Endothelial cell of umbilical vein (primary cell): ENCODE results near the gene GJB5. TPM values are rescaled to one million over a fixed set of nuclear protein-coding genes. Genes with fewer than 3 reads are reported as not detected.

Experiments
- BruUV-seq: library from RNA; stranded (reverse); fragments of 400-500 nt; replicated peaks from 2 replicates; lab custom pipeline; 2021; lab: Mats Ljungman, UMichigan
- CTCF ChIA-PET: fragments of 300-600, 350-600 bp; sonication (Branson Sonifier 250); formaldehyde crosslinking; loops from one replicate; lab custom pipeline; 2021; ENCODE audit warnings: antibody characterized with exemption, inconsistent platforms; lab: Charles Lee
- POLR2A ChIA-PET: fragments of 300-600, 350-600 bp; sonication (Branson Sonifier 250); formaldehyde crosslinking; loops from one replicate; lab custom pipeline; 2021; ENCODE audit warnings: antibody characterized with exemption, inconsistent platforms; lab: Charles Lee
- DNase-seq: peaks from one replicate; pipeline ENCODE4 v3.0.0-alpha.2; 2011; ENCODE audit warnings: low read depth, low spot score
- FAIRE-seq: peaks from 2 replicates; lab custom pipeline; 2011; peaks lifted over from hg19 to GRCh38; lab: Jason Lieb, UNC
- H2AFZ ChIP-seq: 2 replicates; pipeline ENCODE4 v1.6.0; 2012; ENCODE audit warnings: low read depth, low read length, control low read depth, inconsistent platforms
- H3K27ac ChIP-seq: 2 replicates; pipeline ENCODE4 v1.5.1; 2011; ENCODE audit warnings: low read depth, mild to moderate bottlenecking, control low read depth, low read length, moderate library complexity; ENCODE audit not compliant: insufficient read depth
- H3K27me3 ChIP-seq, 2 experiments: 2 replicates each; pipeline versions ENCODE4 v1.6.0 to v1.6.1; 2011; ENCODE audit warnings: low read length in 2 of 2, mixed read lengths in 1 of 2; ENCODE audit not compliant: control insufficient read depth in 2 of 2, insufficient read depth in 2 of 2
- H3K36me3 ChIP-seq, 2 experiments: 2 replicates in 1 of 2; 3 replicates in 1 of 2; pipeline ENCODE4 v1.5.1; 2011; ENCODE audit warnings: low read length in 2 of 2, mild to moderate bottlenecking in 1 of 2, moderate library complexity in 1 of 2; ENCODE audit not compliant: control insufficient read depth in 2 of 2, insufficient read depth in 2 of 2; ENCODE audit errors: extremely low read depth in 1 of 2
- H3K4me1 ChIP-seq: 3 replicates; pipeline ENCODE4 v1.5.1; 2011; ENCODE audit warnings: mild to moderate bottlenecking, low read length; ENCODE audit not compliant: control insufficient read depth, insufficient read depth; ENCODE audit errors: extremely low read depth
- H3K4me2 ChIP-seq: 2 replicates; pipeline ENCODE4 v1.6.1; 2011; ENCODE audit warnings: low read length, control low read depth, mixed read lengths; ENCODE audit not compliant: insufficient read depth
- H3K4me3 ChIP-seq, 3 experiments: fragments of 200-600 bp in 1 of 3; sonication (generic), shearing (Covaris generic) in 1 of 3; replicated peaks in 1 of 3; 2 replicates each; pipeline ENCODE4 v1.5.1; 2011 to 2016; ENCODE audit warnings: control low read depth in 3 of 3, low read length in 3 of 3, mild to moderate bottlenecking in 2 of 3, inconsistent platforms in 1 of 3, low read depth in 1 of 3, moderate library complexity in 1 of 3; ENCODE audit not compliant: insufficient read depth in 1 of 3
- H3K79me2 ChIP-seq: 2 replicates; pipeline ENCODE4 v1.6.0; 2012; ENCODE audit warnings: low read length, inconsistent platforms; ENCODE audit not compliant: control insufficient read depth, insufficient read depth
- H3K9ac ChIP-seq: replicated peaks from 2 replicates; pipeline ENCODE3; 2011; ENCODE audit warnings: low read length, control low read depth; ENCODE audit not compliant: insufficient read depth; ENCODE audit errors: extremely low read depth
- H3K9me1 ChIP-seq: replicated peaks from 3 replicates; pipeline ENCODE4 v1.6.0; 2011; ENCODE audit warnings: mild to moderate bottlenecking, low read length; ENCODE audit not compliant: control insufficient read depth, insufficient read depth; ENCODE audit errors: extremely low read depth
- H3K9me3 ChIP-seq: replicated peaks from 2 replicates; pipeline ENCODE4 v1.5.1; 2012; ENCODE audit warnings: low read length, inconsistent platforms; ENCODE audit not compliant: control insufficient read depth, insufficient read depth
- H4K20me1 ChIP-seq: replicated peaks from 2 replicates; pipeline ENCODE3; 2011; ENCODE audit warnings: mild to moderate bottlenecking, low read length; ENCODE audit not compliant: control insufficient read depth, insufficient read depth; ENCODE audit errors: extremely low read depth
- EZH2 ChIP-seq: IDR thresholded peaks from 2 replicates; pipeline ENCODE4 v1.6.1; 2012; ENCODE audit warnings: borderline replicate concordance, low read depth, mild to moderate bottlenecking, moderate library complexity, low read length, inconsistent platforms; ENCODE audit not compliant: severe bottlenecking
- GATA2 ChIP-seq: IDR thresholded peaks from 2 replicates; pipeline ENCODE4 v1.7.0; 2011; ENCODE audit warnings: low read depth, mild to moderate bottlenecking, moderate library complexity, mixed read lengths, low read length; ENCODE audit not compliant: insufficient read length, insufficient read depth
- JUN ChIP-seq: IDR thresholded peaks from 2 replicates; pipeline ENCODE4 v1.6.1; 2011; ENCODE audit warnings: borderline replicate concordance, low read depth; ENCODE audit not compliant: insufficient read length, insufficient read depth
- MAX ChIP-seq: IDR thresholded peaks from 2 replicates; pipeline ENCODE4 v1.6.1; 2011; ENCODE audit not compliant: insufficient read depth, insufficient read length
- MYC ChIP-seq: IDR thresholded peaks from one replicate; pipeline ENCODE4 v1.6.1; 2011; ENCODE audit warnings: mild to moderate bottlenecking, low read depth, low read length
- dilution Hi-C: fragments of 300-500 bp; cut with MboI; formaldehyde crosslinking; loops from one replicate; pipeline ENCODE4 v1.15.0; 2019; ENCODE audit warnings: low sequenced_read_pairs; ENCODE audit not compliant: extremely low pct_ligation_motif_present
- intact Hi-C: fragments of 100-400 bp; cut with micrococcal nuclease; formaldehyde crosslinking; loops from one replicate; pipeline ENCODE4 v1.10.0; 2022
- polyA plus RNA-seq, 4 experiments: library from polyadenylated mRNA; depleted of rRNA in 3 of 4; stranded (reverse) in 3 of 4; unstranded in 1 of 4; fragments of >200 nt; gene quantifications; 2 replicates each; pipeline versions ENCODE4 v1.2.1 to v1.2.3, GENCODE V29; 2011 to 2012; ENCODE audit warnings: missing spikeins in 1 of 4
- total RNA-seq: library from RNA; stranded (reverse); gene quantifications from 2 replicates; pipeline ENCODE4 v1.2.3, GENCODE V29; 2021

Gene GJB5
- total and polyA plus RNA-seq, 2 donors (not counting 3 experiments of a cell fraction or from before 2014, with no cell fraction given): not detected

DNA sequence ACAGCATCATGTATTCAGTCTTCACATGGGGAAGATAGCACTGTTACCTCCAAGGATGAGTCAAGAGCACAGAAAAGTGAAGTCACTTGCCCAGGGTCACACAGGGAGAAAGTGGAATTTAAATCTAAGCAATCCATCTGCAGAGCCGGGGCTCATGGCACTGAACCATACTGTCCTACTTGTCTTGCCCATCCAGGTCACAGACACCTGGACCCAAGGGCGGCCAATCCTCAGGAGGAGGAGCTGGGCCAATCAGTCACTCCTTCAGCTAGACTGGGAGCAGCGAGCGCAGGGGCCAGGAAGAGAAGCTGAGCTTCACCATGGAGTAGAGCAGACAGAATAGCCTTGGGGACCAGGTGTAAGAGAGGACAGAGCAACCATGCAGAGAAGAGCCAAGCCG, 9.2 kb upstream of the GJB5 start:
- POLR2A ChIA-PET: no interaction called here

GRCh38 chr1:34746101-34746500, 8.7 kb upstream of the GJB5 start:
- no peaks in the 10 kb centered on the region for H3K79me2 ChIP-seq
- H2AFZ ChIP-seq: no peak overlapping the region
- no peak for TF ChIP-seq GATA2
- TF ChIP-seq MYC: no peak
- no peak for TF ChIP-seq EZH2
- TF ChIP-seq MAX: no peak
- no peak for TF ChIP-seq JUN
- no peaks in the 10 kb centered on the region for H3K36me3 ChIP-seq
- FAIRE-seq: no peak
- no peak for DNase-seq
- BruUV-seq: no TSS peak
- H3K4me2 ChIP-seq: no peak overlapping the region
- H4K20me1 ChIP-seq: no peaks in the 10 kb centered on the region
- no peak overlapping the region for H3K9ac ChIP-seq
- H3K4me3 ChIP-seq: no peak overlapping the region
- ChIA-PET POLR2A (no interaction called here), CTCF (interaction anchor here (0.8 kb wide), 1 partner anchor 1113 kb away, joined by 4 read pairs; no protein-coding TSS in a partner anchor)
- no peaks in the 10 kb centered on the region for H3K9me3 ChIP-seq
- H3K27me3 ChIP-seq: peaks cover 2 to 3% of the 10 kb centered on the region in 2 experiments
- no peaks in the 10 kb centered on the region for H3K9me1 ChIP-seq
- dilution Hi-C loops: no loop called here
- no peak overlapping the region for H3K27ac ChIP-seq
- no peaks in the 10 kb centered on the region for H3K4me1 ChIP-seq
- intact Hi-C loops: no loop called here

More for the DNA sequence above, 9.2 kb upstream of the GJB5 start:
- CTCF ChIA-PET: no interaction called here
- Histone ChIP-seq H3K4me3 (no peak overlapping the region), H3K27me3 (peaks cover 2 to 3% of the 10 kb centered on the region in 2 experiments), H2AFZ (no peak overlapping the region), H3K9me1 (no peaks in the 10 kb centered on the region), H3K9me3 (no peaks in the 10 kb centered on the region), H4K20me1 (no peaks in the 10 kb centered on the region), H3K36me3 (no peaks in the 10 kb centered on the region), H3K9ac (no peak overlapping the region), H3K4me1 (no peaks in the 10 kb centered on the region), H3K4me2 (no peak overlapping the region), H3K79me2 (no peaks in the 10 kb centered on the region), H3K27ac (no peak overlapping the region)
- DNase-seq (no peak), FAIRE-seq (no peak)
- BruUV-seq: no TSS peak
- dilution Hi-C loops: no loop called here
- intact Hi-C loops: no loop called here
- TF ChIP-seq EZH2: no peak
